Frontal cortex (tissue), 4 donors: Measurements from ENCODE around the gene SYTL1. TPM values are rescaled to one million over a fixed set of nuclear protein-coding genes. Genes with fewer than 3 reads are reported as not detected.
A peak's percentile ranks its signal among the peaks of the same experiment; 100 is the strongest.

Experiments used
- DNase-seq, 2 donors: peaks; one replicate each; pipeline ENCODE4 v3.0.0; 2012; ENCODE audit warnings: low spot score in 2 of 2
- FAIRE-seq: peaks from 2 replicates; lab custom pipeline; 2012; peaks lifted over from hg19 to GRCh38; lab: Jason Lieb, UNC
- total RNA-seq: library from RNA; depleted of rRNA; stranded (reverse); fragments of >200 nt; gene quantifications from one replicate; pipeline ENCODE4 v1.2.3, GENCODE V29; 2014
- donor health status: control.
- donor health status: control.
- donor health status: control.

Gene SYTL1
- total RNA-seq, 1 donor from 2014 or later: not detected

DNA sequence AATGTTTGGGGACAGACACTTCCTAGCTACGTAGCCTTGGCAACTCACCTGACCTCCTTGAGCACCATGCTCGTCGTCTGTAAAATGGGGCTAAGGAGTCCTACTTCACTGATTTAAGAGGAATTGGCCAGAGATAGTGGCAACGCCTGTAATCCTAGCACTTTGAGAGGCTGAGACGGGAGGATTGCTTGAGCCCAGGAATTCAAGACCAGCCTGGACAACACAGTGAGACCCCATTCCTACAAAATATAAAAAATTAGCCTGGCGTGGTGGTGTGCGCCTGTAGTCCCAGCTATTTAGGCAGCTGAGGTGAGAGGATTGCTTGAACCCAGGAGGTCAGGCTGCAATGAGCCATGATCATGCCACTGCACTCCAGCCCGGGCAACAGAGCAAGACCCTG lies 4.5 kb downstream of the SYTL1 start:
- DNase-seq (no peak), FAIRE-seq (no peak)

DNA sequence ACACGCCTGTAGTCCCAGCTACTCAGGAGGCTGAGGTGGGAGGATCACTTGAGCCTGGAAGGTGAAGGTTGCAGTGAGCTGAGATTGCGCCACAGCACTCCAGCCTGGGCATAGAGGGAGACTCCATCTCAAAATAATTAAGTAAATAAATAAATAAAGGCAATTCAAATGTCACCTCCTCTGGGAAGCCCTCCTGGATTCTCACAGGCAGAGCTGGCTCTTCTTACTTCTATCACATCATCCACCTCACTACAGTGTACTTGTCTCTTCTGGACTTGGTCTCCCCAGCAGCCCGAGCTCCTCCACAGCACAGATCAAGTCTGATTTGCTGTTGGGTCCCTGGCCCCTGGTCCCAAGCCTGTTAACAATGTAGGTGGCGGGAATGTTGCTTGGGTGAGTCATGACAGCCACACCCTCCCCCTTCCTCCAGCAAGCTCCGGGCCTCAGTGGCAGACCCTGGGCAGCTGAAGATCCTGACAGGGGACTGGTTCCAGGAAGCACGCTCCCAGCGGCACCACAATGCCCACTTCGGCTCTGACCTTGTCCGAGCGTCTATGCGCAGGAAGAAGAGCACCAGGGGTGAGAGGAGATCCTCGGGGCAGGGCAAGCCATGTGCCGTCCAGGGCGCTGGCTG lies 5.3 kb downstream of the SYTL1 start:
- FAIRE-seq (no peak), DNase-seq (no peak)

DNA sequence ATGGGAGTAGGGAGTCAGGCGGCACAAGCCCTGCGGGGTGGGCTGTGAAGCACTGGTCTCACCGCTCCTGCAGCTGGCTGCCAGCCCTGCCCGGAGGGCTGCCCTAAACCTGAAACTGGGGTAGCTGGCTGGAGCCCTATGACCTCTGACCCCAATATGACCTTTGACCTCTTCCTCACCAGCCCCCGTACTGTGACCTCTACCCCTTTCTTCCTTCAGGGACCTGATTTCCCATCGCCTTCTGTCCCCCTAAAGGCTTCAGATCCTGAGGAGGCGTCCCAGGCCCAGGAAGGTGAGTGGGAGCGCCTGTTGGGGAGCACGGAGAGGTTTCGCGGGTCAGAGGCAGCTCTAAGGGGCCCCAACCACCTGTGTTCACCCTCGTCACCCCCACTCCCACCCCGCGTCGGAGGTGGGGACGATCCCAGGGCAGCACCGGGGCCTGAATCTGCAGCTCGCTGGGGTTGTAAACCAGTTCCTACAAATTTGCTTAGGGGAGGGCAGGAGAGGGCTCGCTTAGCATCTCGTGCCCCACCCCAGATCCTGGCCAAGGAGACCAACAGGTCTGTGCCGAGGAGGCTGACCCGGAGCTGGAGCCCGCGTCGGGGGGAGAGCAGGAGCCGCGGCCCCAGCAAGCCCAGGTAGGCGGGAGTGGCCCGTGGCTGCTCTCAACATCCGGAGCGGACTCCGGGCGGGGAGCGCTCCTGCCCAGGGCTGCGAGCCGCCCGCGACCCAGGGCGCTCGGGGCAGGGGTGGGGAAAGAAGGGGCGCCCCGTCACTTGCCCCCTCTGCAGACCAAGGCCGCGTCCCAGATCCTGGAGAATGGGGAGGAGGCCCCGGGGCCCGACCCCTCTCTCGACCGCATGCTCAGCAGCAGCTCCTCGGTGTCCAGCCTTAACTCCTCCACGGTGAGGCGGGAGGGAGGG lies 7.3 kb downstream of the SYTL1 start:
- no peak for DNase-seq
- no peak for FAIRE-seq

DNA sequence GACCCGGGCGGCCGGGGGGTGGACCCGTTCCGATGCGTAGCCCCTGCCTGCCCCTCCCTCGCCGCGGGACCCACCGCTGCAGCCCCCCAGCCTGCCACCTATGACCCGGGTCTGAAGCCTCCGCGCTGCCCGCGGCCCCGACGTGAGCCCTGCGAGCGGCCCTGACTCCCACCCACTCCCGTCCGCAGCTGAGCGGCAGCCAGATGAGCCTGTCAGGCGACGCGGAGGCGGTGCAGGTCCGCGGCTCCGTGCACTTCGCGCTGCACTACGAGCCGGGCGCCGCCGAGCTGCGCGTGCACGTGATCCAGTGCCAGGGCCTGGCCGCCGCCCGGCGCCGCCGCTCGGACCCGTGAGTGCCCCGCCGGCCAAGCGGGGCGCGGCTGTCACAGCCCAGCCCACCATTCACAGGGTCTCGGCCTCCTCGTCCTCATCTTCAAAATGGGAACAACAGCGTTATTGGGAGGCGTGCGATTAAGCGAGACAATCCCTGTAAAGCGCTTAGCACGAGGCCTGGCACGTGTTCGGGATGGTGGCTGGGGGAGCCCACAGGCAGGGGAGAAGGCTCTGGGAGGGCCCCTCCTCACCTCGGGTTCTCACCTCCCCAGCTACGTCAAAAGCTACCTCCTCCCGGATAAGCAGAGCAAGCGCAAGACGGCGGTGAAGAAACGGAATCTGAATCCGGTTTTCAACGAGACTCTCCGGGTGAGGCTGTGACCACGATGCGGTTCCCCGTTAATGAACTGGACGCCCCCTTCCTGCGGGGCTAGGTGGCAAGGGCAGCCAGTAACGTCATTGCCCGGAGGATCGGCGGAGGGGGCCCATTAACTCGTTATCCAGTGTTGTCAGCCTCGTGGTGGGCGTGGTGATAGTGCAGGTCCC lies 8.2 kb downstream of the SYTL1 start:
- FAIRE-seq: no peak
- DNase-seq: peak in 1 of 2 donors; percentile 81

DNA sequence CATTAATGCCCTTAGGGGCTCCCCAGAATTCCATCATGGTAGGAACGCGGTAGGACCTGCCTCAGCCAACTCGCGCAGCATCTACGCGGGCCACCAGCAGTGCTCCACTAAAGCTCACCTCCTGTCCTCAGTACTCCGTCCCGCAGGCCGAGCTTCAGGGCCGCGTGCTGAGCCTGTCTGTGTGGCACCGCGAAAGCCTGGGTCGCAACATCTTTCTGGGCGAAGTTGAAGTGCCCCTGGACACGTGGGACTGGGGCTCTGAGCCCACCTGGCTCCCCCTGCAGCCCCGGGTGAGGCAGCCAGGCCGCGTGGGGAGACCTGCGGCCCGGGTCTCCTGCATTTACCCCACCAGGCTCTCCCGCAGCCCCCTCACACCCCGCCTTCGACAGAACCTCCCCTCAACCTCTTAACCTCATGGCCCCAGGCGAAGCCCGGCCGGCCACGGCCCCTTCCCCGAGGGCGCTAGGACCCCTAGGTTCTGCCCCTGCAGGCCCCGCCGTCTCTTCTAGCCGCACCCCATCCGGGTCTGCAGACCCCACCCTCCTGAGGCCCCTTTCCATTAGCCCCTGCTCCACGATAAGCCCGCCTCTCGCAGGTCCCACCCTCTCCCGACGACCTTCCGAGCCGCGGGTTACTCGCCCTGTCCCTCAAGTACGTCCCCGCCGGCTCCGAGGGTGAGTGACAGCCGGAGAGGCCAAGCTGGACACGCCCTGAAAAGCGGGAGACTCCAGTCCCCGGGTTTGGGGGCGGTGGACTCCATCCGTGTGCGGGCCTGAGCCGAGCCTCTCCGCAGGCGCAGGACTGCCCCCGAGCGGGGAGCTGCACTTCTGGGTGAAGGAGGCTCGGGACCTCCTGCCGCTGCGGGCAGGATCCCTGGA lies 9.1 kb downstream of the SYTL1 start:
- FAIRE-seq: no peak

DNA sequence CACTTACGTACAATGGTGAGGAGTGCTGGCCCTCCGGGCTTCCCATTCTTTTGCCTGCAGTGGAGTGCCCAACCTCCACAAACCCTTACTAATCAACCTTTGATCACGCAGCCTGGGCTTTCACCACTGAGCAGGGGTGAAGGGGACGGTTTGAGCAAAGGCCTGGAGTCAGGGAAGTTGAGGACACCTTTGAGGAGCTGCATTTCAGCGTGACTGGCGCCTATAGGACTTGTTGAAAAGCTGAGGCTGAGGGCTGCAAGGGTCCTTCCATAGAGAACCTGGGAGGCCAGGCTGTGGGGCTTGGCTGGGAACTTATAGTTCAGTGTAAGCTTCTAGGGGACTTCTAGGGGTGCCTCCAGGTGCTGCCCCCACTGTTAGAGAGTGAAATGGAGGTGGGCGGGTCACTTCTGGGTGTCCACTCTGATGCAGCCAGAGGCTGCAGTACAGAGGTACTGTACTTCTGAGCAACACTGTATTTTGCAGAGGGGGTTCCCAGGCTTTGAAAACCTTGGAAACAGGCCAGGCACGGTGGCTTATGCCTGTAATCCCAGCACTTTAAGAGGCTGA lies 9.8 kb downstream of the SYTL1 start:
- DNase-seq: no peak
- no peak for FAIRE-seq

More for the DNA sequence above, 9.1 kb downstream of the SYTL1 start:
- peak in 1 of 2 donors; percentile 61 for DNase-seq

DNA sequence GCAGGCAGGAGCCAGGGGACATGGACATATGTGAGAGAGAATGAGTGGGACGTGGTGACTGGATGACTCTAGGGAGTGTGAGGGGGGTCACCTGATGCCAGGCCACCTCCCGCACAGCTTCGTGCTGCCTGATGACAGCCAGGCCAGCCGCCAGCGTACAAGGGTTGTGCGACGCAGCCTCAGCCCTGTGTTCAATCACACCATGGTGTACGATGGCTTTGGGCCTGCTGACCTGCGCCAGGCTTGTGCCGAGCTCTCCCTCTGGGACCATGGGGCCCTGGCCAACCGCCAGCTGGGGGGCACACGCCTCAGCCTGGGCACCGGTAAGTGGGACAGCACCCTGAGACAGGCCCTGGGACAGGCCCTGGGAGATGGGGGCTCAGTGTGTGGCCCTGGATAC lies 11.3 kb downstream of the SYTL1 start:
- FAIRE-seq (no peak), DNase-seq (no peak)

DNA sequence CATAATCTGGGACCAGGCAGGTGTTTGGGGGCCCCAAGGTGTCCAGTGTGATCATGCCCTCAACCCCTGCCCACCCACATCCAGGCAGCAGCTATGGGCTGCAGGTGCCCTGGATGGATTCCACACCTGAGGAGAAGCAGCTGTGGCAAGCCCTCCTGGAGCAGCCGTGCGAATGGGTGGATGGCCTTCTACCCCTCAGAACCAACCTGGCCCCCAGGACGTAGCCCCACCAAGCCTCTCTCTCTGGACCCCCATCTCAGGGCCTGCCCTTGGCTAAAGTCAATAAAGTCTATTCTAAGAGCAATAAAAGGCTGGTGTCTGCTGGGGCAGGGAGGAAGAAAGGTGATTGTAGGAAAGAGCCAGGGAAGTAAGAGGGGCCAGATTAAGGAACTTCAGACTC lies 11.8 kb downstream of the SYTL1 start:
- DNase-seq: no peak
- no peak for FAIRE-seq

DNA sequence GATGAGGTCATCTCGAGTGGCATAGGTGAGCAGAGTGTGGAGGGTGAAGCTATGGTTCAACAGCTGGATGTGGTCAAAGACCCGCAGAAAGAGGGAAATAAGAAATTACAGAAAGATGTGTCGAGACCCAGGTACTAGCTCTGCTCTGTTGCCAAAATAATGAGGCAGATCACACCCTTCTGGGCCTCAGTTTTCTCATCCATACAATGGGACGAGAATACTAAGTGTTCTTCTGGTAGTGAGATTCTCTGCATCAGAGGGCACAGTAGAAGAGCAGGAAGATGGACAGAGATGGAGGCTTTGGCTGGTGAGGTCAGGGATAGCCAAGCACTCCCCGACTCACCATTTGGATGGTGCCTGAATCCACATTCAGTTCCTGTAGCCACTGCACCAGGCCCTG lies 13.9 kb downstream of the SYTL1 start:
- no peak for DNase-seq
- no peak for FAIRE-seq

DNA sequence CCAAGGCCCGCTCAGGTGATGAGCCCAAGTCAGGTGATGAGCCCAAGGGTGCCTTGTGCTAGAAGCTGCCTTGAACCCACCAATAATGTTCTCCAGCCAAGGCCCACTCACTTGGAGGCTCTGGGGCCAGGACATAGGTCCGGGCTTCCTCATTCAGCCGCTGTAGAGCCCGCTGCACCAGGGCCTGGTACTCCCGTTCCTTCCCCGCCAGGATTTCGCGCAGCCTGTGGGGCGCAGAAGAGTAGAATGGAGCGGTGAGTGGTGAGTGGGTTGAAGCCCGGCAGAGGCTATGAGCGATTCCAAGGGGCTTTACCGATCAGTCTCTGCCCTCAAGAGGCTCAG lies 14.4 kb downstream of the SYTL1 start:
- DNase-seq: no peak
- no peak for FAIRE-seq

DNA sequence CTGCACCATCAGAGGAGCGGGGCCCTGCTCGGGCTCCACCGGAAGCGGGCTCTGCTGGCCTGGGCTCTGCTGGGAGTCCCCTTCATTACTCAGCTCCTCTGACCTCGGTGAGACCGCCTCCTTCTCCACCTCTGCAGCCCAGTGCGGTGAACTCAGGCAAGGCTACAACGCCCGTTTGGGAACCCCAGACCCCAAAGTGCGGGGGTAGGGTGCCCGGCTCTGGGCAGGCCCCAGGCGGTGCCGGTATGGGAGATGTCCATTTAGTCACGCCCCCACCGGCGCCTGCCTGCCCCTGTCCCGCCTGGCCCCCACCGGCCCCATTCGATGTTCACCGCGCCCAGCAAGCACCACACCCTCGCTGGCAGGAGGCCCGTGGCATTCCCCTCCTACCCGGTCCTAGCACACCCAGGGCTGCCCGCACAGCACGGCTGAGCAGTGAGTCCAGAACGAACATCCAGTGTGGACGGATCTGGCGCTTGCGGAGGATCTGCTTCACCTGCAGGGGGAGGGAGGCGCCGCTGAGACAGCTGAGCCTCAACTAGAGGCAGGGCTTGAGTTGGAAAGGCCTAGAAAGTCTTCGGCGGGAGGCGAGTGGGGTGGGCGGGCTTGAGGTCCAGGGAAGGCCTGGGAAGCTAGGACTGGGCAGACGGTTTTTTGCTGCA lies 14.9 kb downstream of the SYTL1 start:
- FAIRE-seq: no peak

DNA sequence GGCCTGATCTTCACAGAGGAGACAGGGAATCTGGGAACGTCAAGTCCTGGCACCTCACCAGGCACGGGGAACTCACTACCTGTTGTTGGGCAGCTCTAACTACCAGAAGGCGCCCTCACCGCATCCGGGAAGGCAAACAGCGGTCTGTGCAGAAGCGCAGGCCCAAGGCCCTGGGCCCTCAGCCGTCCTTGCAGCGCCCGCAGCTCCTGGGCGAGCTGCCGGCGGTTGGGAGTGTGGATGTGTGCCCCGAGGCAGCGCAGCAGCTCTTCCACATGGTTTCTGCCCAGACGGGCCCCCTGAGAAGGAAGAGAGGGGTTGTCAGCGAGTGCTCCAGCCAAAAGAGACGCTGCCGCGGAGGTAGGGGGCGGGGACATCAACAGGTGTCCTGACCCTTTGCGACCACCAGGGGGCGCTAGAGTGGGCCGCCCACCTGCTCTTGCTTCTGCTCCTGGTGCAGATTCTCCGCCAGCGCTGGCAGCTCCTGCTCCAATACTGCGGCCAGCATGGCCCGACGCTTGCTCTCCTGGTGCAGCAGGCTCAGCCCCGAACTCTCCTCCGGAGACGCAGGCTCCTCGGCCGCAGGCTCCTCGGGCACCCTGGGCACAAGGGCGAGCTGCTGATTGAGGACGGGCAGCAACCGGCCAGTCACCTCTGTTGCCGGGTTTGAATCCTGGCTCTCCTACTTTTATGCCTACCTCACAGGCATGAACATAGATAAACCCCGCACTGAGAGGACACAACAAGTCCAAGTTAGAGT lies 15.6 kb downstream of the SYTL1 start:
- DNase-seq (peak; percentile 85 to 93), FAIRE-seq (no peak)

More for the DNA sequence above, 14.9 kb downstream of the SYTL1 start:
- no peak for DNase-seq

DNA sequence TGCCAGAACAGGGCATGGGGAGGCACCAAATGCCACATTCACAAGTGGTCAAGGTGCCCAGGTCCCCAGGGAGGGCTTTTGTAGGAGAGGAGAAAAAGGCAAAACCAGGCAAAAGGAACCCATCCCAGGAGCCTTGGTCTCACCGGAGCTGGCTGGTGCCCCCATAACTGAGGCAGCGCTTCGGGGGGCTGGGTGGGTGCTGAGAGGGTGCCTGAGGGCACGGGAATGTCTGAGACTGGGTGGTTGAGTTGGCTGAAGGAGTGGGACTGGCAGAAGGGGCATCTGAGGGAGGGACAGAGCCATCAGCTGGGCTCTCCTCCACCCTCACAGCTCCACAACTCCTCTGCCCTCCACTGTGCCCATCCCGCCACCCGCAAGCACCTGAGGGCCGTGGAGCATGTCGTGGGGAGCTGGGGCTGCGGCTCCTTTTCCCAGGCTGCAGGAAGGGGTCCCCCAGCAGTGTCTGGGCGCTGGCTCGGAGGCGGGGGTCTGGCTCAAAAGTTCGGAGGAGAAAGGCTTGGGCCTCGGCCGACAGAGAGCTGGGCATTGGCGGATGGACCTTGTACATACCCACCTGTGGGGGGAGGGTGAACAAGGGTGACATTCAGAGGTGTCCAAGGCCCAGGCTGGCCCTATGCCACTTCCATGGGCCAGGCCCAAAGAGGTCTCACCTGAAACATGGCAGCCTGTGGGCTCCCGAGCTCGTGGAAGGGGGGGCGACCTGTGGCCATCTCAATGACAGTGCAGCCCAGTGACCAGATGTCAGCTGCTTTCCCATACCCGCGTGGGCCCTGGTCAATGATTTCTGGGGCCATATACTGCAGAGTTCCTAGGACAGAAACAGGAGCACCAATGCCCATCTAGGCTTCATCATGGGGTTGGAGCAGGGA lies 16.5 kb downstream of the SYTL1 start:
- FAIRE-seq (no peak), DNase-seq (no peak)

DNA sequence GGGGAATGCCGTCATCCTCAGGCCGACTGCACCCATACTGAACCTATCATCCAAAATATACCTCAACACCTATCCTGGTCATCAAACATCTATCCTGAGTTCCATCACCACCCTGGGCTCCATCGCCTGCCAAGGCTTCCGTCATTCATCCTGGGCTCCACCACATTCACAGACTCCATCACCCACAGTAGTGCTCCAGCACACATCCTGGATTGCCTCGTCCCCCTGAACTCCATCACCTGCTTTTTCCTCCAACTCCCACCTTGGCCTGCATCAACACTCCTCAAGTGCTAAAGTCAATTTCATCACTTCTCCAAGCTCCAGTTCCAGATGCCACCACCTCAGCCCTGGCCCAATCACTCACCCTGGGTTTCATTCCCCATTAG lies 17.1 kb downstream of the SYTL1 start:
- DNase-seq (no peak), FAIRE-seq (no peak)

DNA sequence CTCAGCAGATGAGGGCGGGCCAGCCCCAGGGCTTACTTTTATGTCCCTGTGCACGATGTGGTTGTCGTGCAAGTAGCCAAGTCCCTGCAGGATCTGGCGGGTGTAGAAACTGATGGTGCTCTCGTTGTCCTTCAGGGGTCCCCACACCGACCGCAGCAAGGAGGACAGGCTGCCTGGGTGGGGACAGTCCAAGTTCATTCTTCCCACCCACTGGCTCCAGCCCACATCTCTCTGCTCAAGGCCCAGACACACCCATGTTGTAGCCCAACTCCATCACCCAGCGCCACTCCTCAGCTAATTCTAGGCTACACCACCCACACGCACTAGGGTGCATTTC lies 18.0 kb downstream of the SYTL1 start:
- DNase-seq (no peak), FAIRE-seq (no peak)

DNA sequence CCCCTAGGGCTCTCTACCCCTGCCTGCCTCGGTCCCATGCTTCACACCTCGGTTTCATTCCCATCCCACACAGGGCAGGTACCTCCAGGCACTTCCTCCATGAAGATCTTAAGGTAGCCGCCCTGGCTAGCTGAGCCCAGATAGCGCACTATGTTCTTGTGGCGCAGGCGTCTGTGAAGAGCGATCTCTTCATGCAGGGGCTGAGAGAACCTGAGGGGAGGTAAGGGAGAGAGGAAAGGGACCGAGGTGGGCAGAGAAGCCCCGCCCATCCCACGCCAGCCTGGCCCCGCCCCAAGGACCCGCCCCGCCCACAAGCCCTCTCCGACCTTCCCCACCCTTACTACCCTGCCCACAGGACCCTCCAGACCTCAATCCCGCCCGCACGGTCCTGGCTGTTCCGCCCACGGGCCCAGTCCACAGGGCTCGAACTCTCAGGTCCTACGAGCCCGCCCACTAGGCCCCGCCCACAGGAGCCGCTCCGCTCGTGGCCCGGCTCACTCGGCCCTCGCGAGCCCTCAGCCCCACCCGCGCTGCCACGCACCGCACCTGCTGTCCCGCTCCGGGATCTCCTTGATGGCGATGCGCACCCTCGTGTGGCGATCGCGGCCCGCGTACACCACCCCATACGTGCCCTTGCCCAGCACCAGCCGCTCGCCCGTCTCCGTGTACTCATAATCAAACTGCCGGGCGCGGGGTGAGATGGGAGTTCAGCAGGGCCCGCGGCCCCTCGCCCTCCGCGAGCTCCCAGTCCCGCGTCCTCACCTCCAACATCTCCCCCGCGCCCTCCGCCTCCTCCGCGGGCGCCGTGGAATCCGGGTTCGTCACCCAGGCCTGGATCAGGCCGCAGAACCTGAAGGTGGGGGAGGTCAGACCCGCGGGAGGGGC lies 18.6 kb downstream of the SYTL1 start:
- DNase-seq: peak in 1 of 2 donors; percentile 80
- FAIRE-seq: no peak
